ENCODE measurements around the gene PLXNB3.
"Not testable (repeated sequence)": the region's sequence is repeated elsewhere in the genome, so short reads cannot be mapped to it uniquely, and the experiment has no call there.

PLXNB3 gene

DNA sequence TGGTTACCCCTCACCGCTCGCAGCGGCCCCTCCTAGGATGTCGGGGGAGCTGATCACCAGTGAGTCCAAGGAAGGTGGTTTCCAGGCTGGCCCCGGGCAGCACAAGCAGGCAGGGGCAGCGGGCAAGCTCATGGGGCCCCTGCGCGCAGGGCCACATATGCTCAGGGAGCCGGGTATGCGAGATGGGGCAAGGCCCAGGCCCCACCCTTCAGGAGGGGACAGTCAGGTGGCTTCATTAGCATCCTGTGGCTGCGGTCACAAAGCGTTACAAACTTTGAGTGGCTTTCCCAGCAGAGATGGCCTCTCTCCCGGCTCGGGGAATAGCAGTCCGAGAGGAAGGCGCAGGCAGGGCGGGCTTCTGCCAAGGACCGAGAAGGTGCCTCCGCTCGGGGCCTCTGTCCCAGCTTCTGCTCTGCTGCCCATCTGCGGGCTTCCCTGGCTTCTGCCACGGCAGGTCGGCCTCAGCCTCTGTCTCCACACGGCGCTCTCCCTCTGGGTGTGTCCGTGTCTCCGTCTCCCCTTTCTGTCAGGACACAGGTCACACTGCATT, 25.9 kb upstream of the PLXNB3 start:
- 93% methylated on average over 18 of the region's 27 CpGs for WGBS (ENCODE audit: insufficient coverage)
- Histone ChIP-seq H3K4me1 (ENCODE audit: control extremely low read depth in 1 of 4, control insufficient read depth in 4 of 4, insufficient read depth in 4 of 4, low read length in 3 of 4) (peaks cover 0 to 4% (median 0%) of the 10 kb centered on the region in 4 experiments), H3K4me3 (ENCODE audit: control insufficient read depth in 1 of 7, extremely low read depth in 1 of 7, insufficient read depth in 4 of 7, low read depth in 2 of 7, low read length in 6 of 7) (no peak overlapping the region), H3K36me3 (ENCODE audit: control insufficient read depth in 4 of 4, insufficient read depth in 4 of 4, low read length in 3 of 4) (peaks cover 0 to 4% (median 0%) of the 10 kb centered on the region in 4 experiments), H3K9me3 (ENCODE audit: control extremely low read depth in 1 of 5, control insufficient read depth in 4 of 5, insufficient read depth in 2 of 5, low read depth in 1 of 5, low read length in 4 of 5) (no peaks in the 10 kb centered on the region), H3K27me3 (replicated peaks in 2 of 5; ENCODE audit: control insufficient read depth in 4 of 5, insufficient read depth in 5 of 5, low read length in 4 of 5) (no peaks in the 10 kb centered on the region), H3K27ac (ENCODE audit: insufficient read depth in 1 of 2, low read depth in 1 of 2, low read length in 2 of 2, poor library complexity in 1 of 2, severe bottlenecking in 2 of 2) (no peak overlapping the region)
- no peak for DNase-seq
- ChIA-PET CTCF (no interaction called here), POLR2A (no interaction called here)

DNA sequence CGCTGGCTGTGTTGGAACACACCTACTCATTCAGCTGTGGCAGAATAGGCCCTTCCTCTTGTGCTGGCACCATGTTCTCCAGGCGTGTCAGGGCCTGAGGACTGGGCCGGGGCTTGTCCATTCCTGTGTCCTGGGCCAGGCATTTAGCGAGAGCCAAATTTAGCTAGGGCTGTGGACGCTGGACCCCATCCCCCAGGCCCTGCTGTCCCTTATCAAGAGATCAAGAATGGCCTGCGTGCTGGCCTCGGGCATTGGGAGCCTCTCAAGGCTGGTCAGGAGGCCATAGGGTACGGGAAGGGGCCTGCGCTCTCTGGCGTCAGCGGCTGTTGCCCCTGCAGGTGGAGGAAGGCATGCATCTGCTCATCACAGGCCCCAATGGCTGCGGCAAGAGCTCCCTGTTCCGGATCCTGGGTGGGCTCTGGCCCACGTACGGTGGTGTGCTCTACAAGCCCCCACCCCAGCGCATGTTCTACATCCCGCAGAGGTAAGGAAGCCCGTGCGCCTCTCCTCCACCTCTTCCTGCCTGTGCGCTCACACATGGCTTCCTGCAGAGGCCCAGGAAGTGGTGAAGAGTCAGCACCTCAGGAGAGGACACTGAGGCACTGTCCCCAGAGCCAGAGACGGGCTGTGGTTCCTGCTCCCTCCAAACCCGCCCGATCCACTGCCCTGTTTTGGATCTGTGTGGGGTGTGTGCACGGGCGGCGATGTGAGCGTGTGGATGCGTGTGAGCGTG, 24.1 kb upstream of the PLXNB3 start:
- H3K4me1 ChIP-seq (ENCODE audit: control extremely low read depth in 1 of 4, control insufficient read depth in 4 of 4, insufficient read depth in 4 of 4, low read length in 3 of 4) = peaks cover 0 to 4% (median 1%) of the 10 kb centered on the region in 4 experiments
- H3K27me3 ChIP-seq (replicated peaks in 2 of 5; ENCODE audit: control insufficient read depth in 4 of 5, insufficient read depth in 5 of 5, low read length in 4 of 5) = no peaks in the 10 kb centered on the region
- no peaks in the 10 kb centered on the region for H3K9me3 ChIP-seq (ENCODE audit: control extremely low read depth in 1 of 5, control insufficient read depth in 4 of 5, insufficient read depth in 2 of 5, low read depth in 1 of 5, low read length in 4 of 5)
- no peak overlapping the region for H3K4me3 ChIP-seq (ENCODE audit: control insufficient read depth in 1 of 7, extremely low read depth in 1 of 7, insufficient read depth in 4 of 7, low read depth in 2 of 7, low read length in 6 of 7)
- peaks cover 0 to 4% (median 0%) of the 10 kb centered on the region in 4 experiments for H3K36me3 ChIP-seq (ENCODE audit: control insufficient read depth in 4 of 4, insufficient read depth in 4 of 4, low read length in 3 of 4)
- no peak for DNase-seq
- H3K27ac ChIP-seq (ENCODE audit: insufficient read depth in 1 of 2, low read depth in 1 of 2, low read length in 2 of 2, poor library complexity in 1 of 2, severe bottlenecking in 2 of 2) = no peak overlapping the region
- WGBS (ENCODE audit: insufficient coverage) = 89% methylated on average over 23 of the region's 29 CpGs
- ChIA-PET POLR2A (no interaction called here), CTCF (no interaction called here)

DNA sequence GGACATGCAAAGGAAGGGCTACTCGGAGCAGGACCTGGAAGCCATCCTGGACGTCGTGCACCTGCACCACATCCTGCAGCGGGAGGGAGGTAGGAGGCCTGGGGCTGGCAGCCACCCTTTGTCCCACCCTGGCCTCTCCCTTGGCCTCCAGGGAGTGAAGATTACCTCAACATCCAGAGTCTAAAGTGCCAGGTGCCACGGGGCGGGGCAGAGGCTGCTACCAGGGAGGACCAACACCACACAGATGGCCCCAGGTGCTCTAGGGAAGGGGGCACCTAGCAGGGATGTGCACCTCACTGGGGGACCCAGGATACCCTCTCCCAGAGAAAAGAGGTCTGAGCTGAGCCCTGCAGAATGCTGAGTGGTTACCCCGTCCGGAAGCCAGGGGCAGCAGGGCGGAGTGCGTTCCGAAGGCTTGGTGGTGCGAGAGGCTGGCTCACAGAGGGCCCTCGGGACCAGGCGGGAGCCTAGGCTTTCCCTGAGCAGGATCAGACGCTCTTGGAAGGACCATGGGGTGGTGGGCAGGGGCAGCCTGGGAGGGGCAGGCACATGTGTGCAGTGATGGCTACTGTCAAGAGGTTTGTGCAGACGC, 23.3 kb upstream of the PLXNB3 start:
- CTCF ChIA-PET = no interaction called here
- H3K27me3 ChIP-seq (replicated peaks in 2 of 5; ENCODE audit: control insufficient read depth in 4 of 5, insufficient read depth in 5 of 5, low read length in 4 of 5) = peaks cover 0 to 1% (median 0%) of the 10 kb centered on the region in 5 experiments
- H3K4me3 ChIP-seq (ENCODE audit: control insufficient read depth in 1 of 7, extremely low read depth in 1 of 7, insufficient read depth in 4 of 7, low read depth in 2 of 7, low read length in 6 of 7) = no peak overlapping the region
- 87% methylated on average over 12 of the region's 16 CpGs for WGBS (ENCODE audit: insufficient coverage)
- POLR2A ChIA-PET = no interaction called here
- DNase-seq = no peak
- peaks cover 0 to 4% (median 0%) of the 10 kb centered on the region in 4 experiments for H3K36me3 ChIP-seq (ENCODE audit: control insufficient read depth in 4 of 4, insufficient read depth in 4 of 4, low read length in 3 of 4)
- H3K9me3 ChIP-seq (ENCODE audit: control extremely low read depth in 1 of 5, control insufficient read depth in 4 of 5, insufficient read depth in 2 of 5, low read depth in 1 of 5, low read length in 4 of 5) = no peaks in the 10 kb centered on the region
- no peak overlapping the region for H3K27ac ChIP-seq (ENCODE audit: insufficient read depth in 1 of 2, low read depth in 1 of 2, low read length in 2 of 2, poor library complexity in 1 of 2, severe bottlenecking in 2 of 2)
- peaks cover 0 to 4% (median 3%) of the 10 kb centered on the region in 4 experiments for H3K4me1 ChIP-seq (ENCODE audit: control extremely low read depth in 1 of 4, control insufficient read depth in 4 of 4, insufficient read depth in 4 of 4, low read length in 3 of 4)

DNA sequence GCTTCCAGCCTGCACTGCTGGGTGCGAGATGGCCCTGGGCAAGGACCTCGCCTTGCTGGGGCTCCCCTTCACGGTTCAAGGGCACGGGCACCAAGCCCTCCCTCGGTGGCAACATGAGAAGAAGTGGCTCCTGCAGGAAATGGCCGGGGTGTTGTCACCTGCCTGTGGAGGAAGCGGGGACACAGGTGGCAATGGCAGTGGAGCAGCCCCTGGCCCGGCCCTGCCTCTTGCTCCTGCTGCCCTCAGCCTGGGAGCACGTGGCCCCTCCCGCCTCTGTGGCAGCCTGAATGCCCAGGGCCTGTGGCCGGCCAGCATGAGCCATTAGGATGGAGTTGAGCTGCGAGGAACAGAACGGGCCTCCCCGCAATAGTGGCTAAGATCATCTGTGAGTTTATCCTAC, 22.6 kb upstream of the PLXNB3 start:
- no peaks in the 10 kb centered on the region for H3K9me3 ChIP-seq (ENCODE audit: control extremely low read depth in 1 of 5, control insufficient read depth in 4 of 5, insufficient read depth in 2 of 5, low read depth in 1 of 5, low read length in 4 of 5)
- H3K27me3 ChIP-seq (replicated peaks in 2 of 5; ENCODE audit: control insufficient read depth in 4 of 5, insufficient read depth in 5 of 5, low read length in 4 of 5) = peaks cover 0 to 1% (median 0%) of the 10 kb centered on the region in 5 experiments
- ChIA-PET CTCF (no interaction called here), POLR2A (no interaction called here)
- WGBS (ENCODE audit: insufficient coverage) = 84% methylated on average over 11 of the region's 14 CpGs
- H3K36me3 ChIP-seq (ENCODE audit: control insufficient read depth in 4 of 4, insufficient read depth in 4 of 4, low read length in 3 of 4) = peaks cover 0 to 4% (median 0%) of the 10 kb centered on the region in 4 experiments
- peaks cover 0 to 4% (median 3%) of the 10 kb centered on the region in 4 experiments for H3K4me1 ChIP-seq (ENCODE audit: control extremely low read depth in 1 of 4, control insufficient read depth in 4 of 4, insufficient read depth in 4 of 4, low read length in 3 of 4)
- DNase-seq = no peak
- no peak overlapping the region for H3K27ac ChIP-seq (ENCODE audit: insufficient read depth in 1 of 2, low read depth in 1 of 2, low read length in 2 of 2, poor library complexity in 1 of 2, severe bottlenecking in 2 of 2)
- no peak overlapping the region for H3K4me3 ChIP-seq (ENCODE audit: control insufficient read depth in 1 of 7, extremely low read depth in 1 of 7, insufficient read depth in 4 of 7, low read depth in 2 of 7, low read length in 6 of 7)

DNA sequence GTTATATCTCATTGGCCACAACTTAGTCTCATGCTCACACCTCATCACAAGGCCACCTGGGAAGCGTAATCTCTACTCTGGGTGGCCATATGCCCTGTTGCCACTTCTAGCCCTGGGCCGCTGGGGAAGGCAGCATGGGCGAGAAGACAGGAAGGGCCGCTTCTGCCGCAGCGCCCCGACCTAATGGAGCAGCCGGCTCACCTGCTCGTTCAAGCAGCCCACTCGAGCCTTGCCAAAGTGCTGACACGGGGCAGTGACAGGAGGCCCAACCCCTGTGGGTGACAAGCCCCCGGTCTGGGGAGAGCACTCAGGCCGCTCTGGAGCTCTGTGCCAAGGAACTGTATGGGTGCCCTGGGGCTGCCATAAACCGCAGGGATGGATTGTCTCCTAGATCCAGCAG, 21.9 kb upstream of the PLXNB3 start:
- POLR2A ChIA-PET; H3K36me3 ChIP-seq (ENCODE audit: control insufficient read depth in 4 of 4, insufficient read depth in 4 of 4, low read length in 3 of 4); H3K9me3 ChIP-seq (ENCODE audit: control extremely low read depth in 1 of 5, control insufficient read depth in 4 of 5, insufficient read depth in 2 of 5, low read depth in 1 of 5, low read length in 4 of 5); H3K27ac ChIP-seq (ENCODE audit: insufficient read depth in 1 of 2, low read depth in 1 of 2, low read length in 2 of 2, poor library complexity in 1 of 2, severe bottlenecking in 2 of 2); DNase-seq; H3K27me3 ChIP-seq (replicated peaks in 2 of 5; ENCODE audit: control insufficient read depth in 4 of 5, insufficient read depth in 5 of 5, low read length in 4 of 5); H3K4me3 ChIP-seq (ENCODE audit: control insufficient read depth in 1 of 7, extremely low read depth in 1 of 7, insufficient read depth in 4 of 7, low read depth in 2 of 7, low read length in 6 of 7); H3K4me1 ChIP-seq (ENCODE audit: control extremely low read depth in 1 of 4, control insufficient read depth in 4 of 4, insufficient read depth in 4 of 4, low read length in 3 of 4); CTCF ChIA-PET: not testable (repeated sequence)
- 96% methylated on average over 12 of the region's 14 CpGs for WGBS (ENCODE audit: insufficient coverage)

DNA sequence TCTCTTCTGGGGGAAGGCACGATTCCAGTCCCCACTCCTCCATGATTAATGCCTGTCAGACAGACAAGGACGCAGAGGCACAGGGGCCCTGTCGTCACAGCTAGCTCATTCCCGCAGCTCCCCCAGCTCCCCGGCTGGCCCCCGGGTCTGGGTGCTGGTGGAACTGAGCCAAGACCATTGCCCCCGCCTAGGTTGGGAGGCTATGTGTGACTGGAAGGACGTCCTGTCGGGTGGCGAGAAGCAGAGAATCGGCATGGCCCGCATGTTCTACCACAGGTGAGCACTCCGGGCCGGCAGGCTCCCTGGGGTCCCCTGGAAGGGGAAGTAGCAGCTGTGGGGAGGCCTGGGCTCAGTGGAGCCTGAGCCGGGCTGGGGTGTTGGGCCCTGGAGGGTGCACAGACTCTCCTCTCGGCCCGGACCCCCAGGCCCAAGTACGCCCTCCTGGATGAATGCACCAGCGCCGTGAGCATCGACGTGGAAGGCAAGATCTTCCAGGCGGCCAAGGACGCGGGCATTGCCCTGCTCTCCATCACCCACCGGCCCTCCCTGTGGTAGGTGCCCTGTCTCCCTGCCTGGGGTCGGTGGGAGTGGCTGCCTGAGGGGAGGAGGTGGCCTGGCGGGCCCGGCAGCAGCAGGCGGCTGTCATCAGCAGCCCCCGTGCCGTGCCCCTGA, 21.1 kb upstream of the PLXNB3 start:
- H3K4me1 ChIP-seq (ENCODE audit: control extremely low read depth in 1 of 4, control insufficient read depth in 4 of 4, insufficient read depth in 4 of 4, low read length in 3 of 4); POLR2A ChIA-PET; H3K27ac ChIP-seq (ENCODE audit: insufficient read depth in 1 of 2, low read depth in 1 of 2, low read length in 2 of 2, poor library complexity in 1 of 2, severe bottlenecking in 2 of 2); DNase-seq; H3K36me3 ChIP-seq (ENCODE audit: control insufficient read depth in 4 of 4, insufficient read depth in 4 of 4, low read length in 3 of 4); H3K9me3 ChIP-seq (ENCODE audit: control extremely low read depth in 1 of 5, control insufficient read depth in 4 of 5, insufficient read depth in 2 of 5, low read depth in 1 of 5, low read length in 4 of 5); H3K4me3 ChIP-seq (ENCODE audit: control insufficient read depth in 1 of 7, extremely low read depth in 1 of 7, insufficient read depth in 4 of 7, low read depth in 2 of 7, low read length in 6 of 7); H3K27me3 ChIP-seq (replicated peaks in 2 of 5; ENCODE audit: control insufficient read depth in 4 of 5, insufficient read depth in 5 of 5, low read length in 4 of 5); CTCF ChIA-PET: not testable (repeated sequence)
- 81% methylated on average over 12 of the region's 32 CpGs for WGBS (ENCODE audit: insufficient coverage)

All from common myeloid progenitor, CD34-positive (primary cell).